Measurements from ENCODE around the gene PARP12.

PARP12 gene

DNA sequence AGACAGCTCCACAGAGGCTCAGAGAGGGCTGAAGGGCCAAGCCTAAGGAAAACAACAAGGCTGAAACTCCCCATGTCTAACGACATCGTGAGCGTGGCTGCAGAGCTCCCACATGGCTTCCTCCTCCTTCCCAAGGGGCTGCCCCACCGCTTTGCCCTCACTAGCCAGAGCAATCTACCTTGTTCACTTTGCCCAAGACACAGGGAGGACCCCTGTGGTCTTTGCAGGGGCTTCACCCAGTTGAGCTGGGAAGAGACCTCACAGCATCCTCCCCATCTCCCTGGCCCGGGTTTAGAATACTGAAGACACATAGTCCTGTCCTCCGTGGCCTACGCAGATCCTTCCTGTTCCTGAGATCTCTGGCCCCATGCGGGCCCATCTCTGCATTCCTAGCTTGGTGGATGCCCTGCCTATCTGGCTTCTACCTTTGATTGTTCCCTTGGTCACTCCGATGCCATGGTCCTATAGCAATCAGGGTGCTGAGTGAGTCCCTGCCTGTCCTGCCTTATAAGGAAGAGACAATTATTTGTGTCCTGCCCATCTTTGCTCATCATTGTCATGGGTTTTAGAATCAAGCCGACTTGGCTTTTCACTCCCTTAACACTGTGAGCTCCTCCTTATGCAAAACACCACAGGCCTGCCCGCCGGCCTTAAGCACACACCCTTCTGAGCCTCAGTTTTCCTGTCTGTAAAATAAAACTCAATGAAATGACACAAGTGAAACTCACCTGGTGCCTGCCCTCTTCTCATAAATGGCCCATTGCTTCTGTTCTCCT lies 73.2 kb downstream of the PARP12 start:
- Histone ChIP-seq H3K27ac (ENCODE audit: low read length) (no peak overlapping the region), H3K4me1 (ENCODE audit: control insufficient read depth in 1 of 2, insufficient read depth in 2 of 2, low read length in 2 of 2) (no peaks in the 10 kb centered on the region), H3K27me3 (ENCODE audit: low read depth, low read length) (no peaks in the 10 kb centered on the region), H3K9me3 (ENCODE audit: control insufficient read depth in 1 of 2, low read length in 2 of 2) (no peaks in the 10 kb centered on the region), H3K36me3 (ENCODE audit: control insufficient read depth in 1 of 2, insufficient read depth in 2 of 2, low read length in 2 of 2) (no peaks in the 10 kb centered on the region), H3K4me3 (ENCODE audit: low read depth in 1 of 2, low read length in 2 of 2) (no peak overlapping the region)

GRCh38 chr7:139987691-139988516 lies 74.8 kb downstream of the PARP12 start:
- Histone ChIP-seq H3K4me3 (ENCODE audit: low read depth in 1 of 2, low read length in 2 of 2) (no peak overlapping the region), H3K27ac (ENCODE audit: low read length) (no peak overlapping the region), H3K27me3 (ENCODE audit: low read depth, low read length) (no peaks in the 10 kb centered on the region), H3K36me3 (ENCODE audit: control insufficient read depth in 1 of 2, insufficient read depth in 2 of 2, low read length in 2 of 2) (no peaks in the 10 kb centered on the region), H3K4me1 (ENCODE audit: control insufficient read depth in 1 of 2, insufficient read depth in 2 of 2, low read length in 2 of 2) (no peaks in the 10 kb centered on the region), H3K9me3 (ENCODE audit: control insufficient read depth in 1 of 2, low read length in 2 of 2) (no peaks in the 10 kb centered on the region)

GRCh38 chr7:139985811-139986210 lies 76.9 kb downstream of the PARP12 start:
- Histone ChIP-seq H3K4me1 (ENCODE audit: control insufficient read depth in 1 of 2, insufficient read depth in 2 of 2, low read length in 2 of 2) (no peaks in the 10 kb centered on the region), H3K27me3 (ENCODE audit: low read depth, low read length) (no peaks in the 10 kb centered on the region)

DNA sequence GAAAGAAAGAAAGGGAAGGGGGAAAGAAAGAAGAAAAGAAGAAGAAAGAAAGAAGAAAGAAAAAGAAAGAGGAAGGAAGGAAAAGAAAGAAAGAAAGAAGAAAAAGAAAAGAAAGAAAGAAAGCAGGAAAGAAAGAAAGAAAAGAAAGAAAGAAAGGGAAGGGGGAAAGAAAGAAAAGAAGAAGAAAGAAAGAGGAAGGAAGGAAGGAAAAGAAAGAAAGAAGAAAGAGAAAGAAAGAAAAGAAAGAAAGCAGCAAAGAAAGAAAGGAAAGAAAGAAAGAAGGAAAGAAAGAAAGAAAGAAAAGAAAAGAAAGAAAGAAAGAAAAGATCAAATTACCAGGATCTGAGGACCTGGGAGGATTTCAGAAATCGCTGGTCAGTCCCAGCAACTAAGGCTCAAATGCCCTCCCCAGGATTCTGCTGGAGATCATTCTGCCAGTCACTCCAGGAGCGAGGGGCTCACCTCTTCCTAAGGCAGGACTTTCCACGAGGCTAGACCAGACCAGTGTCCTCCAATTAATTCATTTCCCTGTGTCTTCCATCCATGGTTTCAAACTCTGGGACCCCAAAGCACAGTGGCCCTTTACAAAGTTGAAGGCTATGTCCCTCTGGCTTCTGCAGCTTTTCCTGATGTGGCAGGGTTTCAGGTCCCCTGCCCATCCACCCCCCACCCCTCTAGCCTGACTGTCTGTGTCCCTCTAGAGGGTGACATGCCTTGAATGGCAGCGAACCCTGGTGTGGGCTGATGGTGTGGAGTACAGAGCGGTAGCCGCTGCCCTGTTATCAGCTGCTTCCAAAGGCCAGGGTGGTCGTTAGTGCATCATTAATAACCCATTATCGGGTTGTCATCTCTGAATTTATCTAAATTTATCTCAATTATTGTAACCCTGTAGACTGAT lies 77.9 kb downstream of the PARP12 start:
- no peaks in the 10 kb centered on the region for H3K9me3 ChIP-seq (ENCODE audit: control insufficient read depth in 1 of 2, low read length in 2 of 2)
- no peak overlapping the region for H3K27ac ChIP-seq (ENCODE audit: low read length)
- H3K4me1 ChIP-seq (ENCODE audit: control insufficient read depth in 1 of 2, insufficient read depth in 2 of 2, low read length in 2 of 2): no peaks in the 10 kb centered on the region
- no peaks in the 10 kb centered on the region for H3K36me3 ChIP-seq (ENCODE audit: control insufficient read depth in 1 of 2, insufficient read depth in 2 of 2, low read length in 2 of 2)
- no peak overlapping the region for H3K4me3 ChIP-seq (ENCODE audit: low read depth in 1 of 2, low read length in 2 of 2)
- H3K27me3 ChIP-seq (ENCODE audit: low read depth, low read length): no peaks in the 10 kb centered on the region

More at GRCh38 chr7:139985811-139986210, 76.9 kb downstream of the PARP12 start:
- Histone ChIP-seq H3K36me3 (ENCODE audit: control insufficient read depth in 1 of 2, insufficient read depth in 2 of 2, low read length in 2 of 2) (no peaks in the 10 kb centered on the region), H3K27ac (ENCODE audit: low read length) (no peak overlapping the region), H3K4me3 (ENCODE audit: low read depth in 1 of 2, low read length in 2 of 2) (no peak overlapping the region), H3K9me3 (ENCODE audit: control insufficient read depth in 1 of 2, low read length in 2 of 2) (no peaks in the 10 kb centered on the region)

DNA sequence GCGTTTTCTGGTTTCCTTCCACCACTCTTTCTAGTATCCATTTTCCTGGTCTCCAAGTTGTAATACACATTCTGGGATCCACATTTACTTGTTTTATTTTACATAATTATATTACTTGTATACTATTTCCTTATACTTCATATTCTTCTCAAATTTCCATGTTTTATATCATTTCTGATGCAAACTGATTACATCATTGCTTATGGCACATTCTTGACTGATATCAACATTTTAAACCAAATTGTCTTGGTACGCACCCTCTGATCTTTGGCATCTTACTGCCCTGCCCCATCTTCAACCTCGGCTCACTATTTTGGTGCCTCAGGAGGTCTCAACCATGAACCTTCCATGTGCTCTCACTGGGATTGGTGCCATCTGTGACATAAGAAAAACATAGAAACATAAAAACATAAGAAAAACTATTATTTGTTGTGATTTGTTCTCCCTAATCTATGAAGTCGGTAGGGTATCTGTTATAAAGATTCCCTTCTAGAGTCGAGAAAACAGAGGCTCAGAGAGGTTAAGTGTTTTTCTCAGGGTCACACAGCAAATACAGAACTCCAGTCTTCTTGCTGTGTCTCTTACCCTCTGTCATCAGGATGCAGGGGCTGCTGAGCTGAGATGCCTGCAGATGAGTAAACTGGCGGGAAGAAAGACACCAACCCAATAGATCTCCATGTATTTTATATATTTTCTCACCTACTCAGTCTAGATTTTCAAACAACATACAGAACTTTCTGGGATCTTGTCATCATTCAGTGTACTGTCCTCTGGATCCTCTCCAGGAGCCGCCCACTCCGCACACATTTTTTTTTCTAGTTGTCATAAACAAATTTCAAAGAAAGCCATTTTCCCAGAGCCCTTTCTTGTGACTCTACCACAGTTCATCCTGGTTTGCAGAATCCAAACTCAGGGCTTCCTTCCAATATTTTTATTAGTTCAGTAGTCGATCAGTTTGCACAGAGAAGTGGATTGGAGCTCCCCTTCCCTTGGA lies 79.5 kb downstream of the PARP12 start:
- Histone ChIP-seq H3K4me1 (ENCODE audit: control insufficient read depth in 1 of 2, insufficient read depth in 2 of 2, low read length in 2 of 2) (no peaks in the 10 kb centered on the region), H3K36me3 (ENCODE audit: control insufficient read depth in 1 of 2, insufficient read depth in 2 of 2, low read length in 2 of 2) (no peaks in the 10 kb centered on the region), H3K27ac (ENCODE audit: low read length) (no peak overlapping the region), H3K9me3 (ENCODE audit: control insufficient read depth in 1 of 2, low read length in 2 of 2) (no peaks in the 10 kb centered on the region), H3K27me3 (ENCODE audit: low read depth, low read length) (no peaks in the 10 kb centered on the region), H3K4me3 (ENCODE audit: low read depth in 1 of 2, low read length in 2 of 2) (no peak overlapping the region)

DNA sequence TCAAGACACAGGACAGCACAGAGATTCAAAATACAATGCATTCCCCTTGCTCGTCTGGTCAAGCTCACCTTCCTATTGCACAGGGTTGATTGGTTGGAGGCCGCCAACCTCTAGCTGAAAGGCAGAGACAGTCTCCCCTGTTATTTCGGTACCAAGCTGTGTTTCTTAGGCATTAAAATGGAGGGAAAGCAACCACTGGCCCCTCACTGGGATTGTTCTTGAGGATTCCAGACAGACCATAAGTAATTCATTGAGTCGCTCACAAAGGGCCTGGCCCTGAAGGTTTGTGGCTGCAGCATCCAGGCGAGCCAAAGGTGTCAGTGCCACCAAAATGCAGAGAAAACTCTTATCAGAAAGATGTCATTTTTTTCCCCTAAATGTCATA lies 81.2 kb downstream of the PARP12 start:
- no peak overlapping the region for H3K4me3 ChIP-seq (ENCODE audit: low read depth in 1 of 2, low read length in 2 of 2)
- H3K4me1 ChIP-seq (ENCODE audit: control insufficient read depth in 1 of 2, insufficient read depth in 2 of 2, low read length in 2 of 2): no peaks in the 10 kb centered on the region
- H3K27ac ChIP-seq (ENCODE audit: low read length): no peak overlapping the region
- H3K27me3 ChIP-seq (ENCODE audit: low read depth, low read length): no peaks in the 10 kb centered on the region
- no peaks in the 10 kb centered on the region for H3K9me3 ChIP-seq (ENCODE audit: control insufficient read depth in 1 of 2, low read length in 2 of 2)
- no peaks in the 10 kb centered on the region for H3K36me3 ChIP-seq (ENCODE audit: control insufficient read depth in 1 of 2, insufficient read depth in 2 of 2, low read length in 2 of 2)

- Histone ChIP-seq H3K9me3 (ENCODE audit: control insufficient read depth in 1 of 2, low read length in 2 of 2) (no peaks in the 10 kb centered on the region), H3K27me3 (ENCODE audit: low read depth, low read length) (no peaks in the 10 kb centered on the region), H3K27ac (ENCODE audit: low read length) (no peak overlapping the region), H3K4me1 (ENCODE audit: control insufficient read depth in 1 of 2, insufficient read depth in 2 of 2, low read length in 2 of 2) (peaks cover 0 to 4% of the 10 kb centered on the region in 2 donors), H3K4me3 (ENCODE audit: low read depth in 1 of 2, low read length in 2 of 2) (no peak overlapping the region), H3K36me3 (ENCODE audit: control insufficient read depth in 1 of 2, insufficient read depth in 2 of 2, low read length in 2 of 2) (no peaks in the 10 kb centered on the region)
Observed at GRCh38 chr7:139976838-139977656, 85.7 kb downstream of the PARP12 start.

DNA sequence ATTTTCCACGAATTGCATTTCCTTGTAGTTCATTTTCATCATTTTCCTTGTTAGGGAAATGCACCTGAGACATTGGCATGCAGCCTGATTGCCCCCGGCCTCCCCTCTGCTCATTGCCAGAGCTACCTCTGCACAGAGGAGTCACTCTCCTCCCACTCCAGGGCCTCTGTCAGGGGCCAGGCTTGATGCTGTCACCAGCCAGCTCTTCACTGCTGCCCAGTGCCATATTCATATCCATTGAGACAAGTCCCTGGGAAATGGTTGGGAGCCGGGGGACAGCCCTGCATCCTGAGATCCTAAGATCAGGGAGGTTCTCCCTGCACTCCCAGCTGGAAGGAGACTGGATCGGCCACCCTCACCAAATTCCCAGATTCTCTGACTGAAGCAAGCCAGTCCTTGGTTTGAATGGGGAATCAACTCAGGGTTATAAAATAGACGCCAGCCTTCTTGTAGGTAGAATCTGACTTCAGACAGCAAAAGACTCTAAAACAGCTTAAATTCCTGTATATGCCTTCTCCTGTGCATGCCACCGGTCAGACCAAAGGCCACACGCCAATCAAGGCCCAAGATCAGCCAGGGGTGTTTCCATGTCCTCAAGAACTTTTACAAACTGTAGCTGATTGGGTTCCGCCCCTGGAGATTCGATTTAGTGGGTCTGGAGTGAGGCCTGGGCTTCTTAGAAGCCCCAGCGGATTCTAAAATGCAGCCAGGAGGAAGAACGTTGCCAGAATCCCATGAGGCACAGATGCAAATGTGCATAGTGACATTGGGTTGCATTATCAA lies 86.5 kb downstream of the PARP12 start:
- Histone ChIP-seq H3K36me3 (ENCODE audit: control insufficient read depth in 1 of 2, insufficient read depth in 2 of 2, low read length in 2 of 2) (no peaks in the 10 kb centered on the region), H3K4me1 (ENCODE audit: control insufficient read depth in 1 of 2, insufficient read depth in 2 of 2, low read length in 2 of 2) (peaks cover 0 to 4% of the 10 kb centered on the region in 2 donors), H3K27ac (ENCODE audit: low read length) (no peak overlapping the region), H3K27me3 (ENCODE audit: low read depth, low read length) (no peaks in the 10 kb centered on the region), H3K9me3 (ENCODE audit: control insufficient read depth in 1 of 2, low read length in 2 of 2) (no peaks in the 10 kb centered on the region), H3K4me3 (ENCODE audit: low read depth in 1 of 2, low read length in 2 of 2) (no peak overlapping the region)

GRCh38 chr7:139974179-139974811 lies 88.5 kb downstream of the PARP12 start:
- Histone ChIP-seq H3K4me3 (ENCODE audit: low read depth in 1 of 2, low read length in 2 of 2) (no peak overlapping the region), H3K36me3 (ENCODE audit: control insufficient read depth in 1 of 2, insufficient read depth in 2 of 2, low read length in 2 of 2) (no peaks in the 10 kb centered on the region), H3K4me1 (ENCODE audit: control insufficient read depth in 1 of 2, insufficient read depth in 2 of 2, low read length in 2 of 2) (peaks cover 0 to 4% of the 10 kb centered on the region in 2 donors), H3K27me3 (ENCODE audit: low read depth, low read length) (no peaks in the 10 kb centered on the region), H3K9me3 (ENCODE audit: control insufficient read depth in 1 of 2, low read length in 2 of 2) (no peaks in the 10 kb centered on the region), H3K27ac (ENCODE audit: low read length) (no peak overlapping the region)
